Epidermal melanocyte (primary cell): Measurements from ENCODE around the gene ANO2.

Experiments
- DNase-seq: peaks from one replicate; pipeline ENCODE4 v3.0.0; 2011; ENCODE audit warnings: low spot score; ENCODE audit not compliant: insufficient read length

Gene ANO2

GRCh38 chr12:5733916-5734315 is 211.1 kb downstream of the ANO2 start:
- no peak for DNase-seq

- no peak for DNase-seq
Measured at GRCh38 chr12:5733136-5733755, 211.8 kb downstream of the ANO2 start.

- DNase-seq: no peak
Measured at GRCh38 chr12:5730962-5731361, 214.1 kb downstream of the ANO2 start.

GRCh38 chr12:5723711-5724252 is 221.3 kb downstream of the ANO2 start:
- DNase-seq: no peak

- no peak for DNase-seq
Measured at GRCh38 chr12:5723071-5723470, 222.0 kb downstream of the ANO2 start.

DNA sequence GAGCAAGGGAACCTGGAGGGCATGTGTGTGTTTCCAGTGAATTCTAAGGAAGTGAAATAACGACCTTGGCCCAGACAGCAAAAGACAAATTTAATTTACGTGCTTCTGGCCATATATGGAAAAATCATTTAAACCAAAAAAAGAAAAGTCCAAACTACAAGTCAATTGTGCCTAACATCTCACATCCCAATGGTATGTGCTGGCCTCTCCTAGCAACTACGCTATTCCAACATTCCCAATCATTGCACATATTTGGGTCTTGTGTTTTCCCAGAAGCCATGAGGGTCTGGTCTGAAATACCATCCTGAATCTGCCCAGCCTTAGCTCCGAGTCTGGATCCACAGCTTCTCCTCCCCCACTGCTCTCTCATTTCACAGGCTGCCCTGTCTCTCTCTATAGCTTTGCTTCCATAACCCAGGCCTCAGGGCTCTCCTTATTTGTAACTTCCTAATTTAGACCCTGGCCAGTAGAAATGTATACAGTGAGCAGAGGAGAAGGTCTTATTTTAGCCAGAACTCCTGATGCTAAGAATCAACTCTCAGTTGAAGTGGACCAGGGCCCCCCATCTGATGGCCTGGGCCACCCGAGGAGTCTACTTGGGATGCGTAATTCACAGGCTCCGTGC is 224.6 kb downstream of the ANO2 start:
- DNase-seq: no peak

DNA sequence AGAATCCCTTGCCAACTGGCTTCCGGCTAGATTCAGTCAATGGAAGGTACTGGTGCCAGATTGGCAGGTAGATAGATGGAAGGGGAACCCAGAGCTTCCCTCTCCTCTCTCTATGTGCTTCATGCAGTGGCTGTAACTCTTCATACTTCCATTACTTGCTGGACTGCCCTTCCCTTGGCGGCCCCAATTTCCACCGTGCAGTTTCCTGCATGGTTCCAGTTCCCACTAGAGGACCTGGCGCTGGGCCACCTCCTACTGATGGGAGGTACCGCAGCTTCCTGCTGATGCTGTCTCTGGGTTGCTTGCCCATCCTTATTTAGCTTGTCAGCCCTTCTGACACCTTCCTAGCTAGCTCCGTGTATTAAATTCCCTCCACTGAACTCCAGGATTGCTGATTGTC is 226.4 kb downstream of the ANO2 start:
- no peak for DNase-seq

- no peak for DNase-seq
Measured at GRCh38 chr12:5718073-5718472, 227.0 kb downstream of the ANO2 start.

DNA sequence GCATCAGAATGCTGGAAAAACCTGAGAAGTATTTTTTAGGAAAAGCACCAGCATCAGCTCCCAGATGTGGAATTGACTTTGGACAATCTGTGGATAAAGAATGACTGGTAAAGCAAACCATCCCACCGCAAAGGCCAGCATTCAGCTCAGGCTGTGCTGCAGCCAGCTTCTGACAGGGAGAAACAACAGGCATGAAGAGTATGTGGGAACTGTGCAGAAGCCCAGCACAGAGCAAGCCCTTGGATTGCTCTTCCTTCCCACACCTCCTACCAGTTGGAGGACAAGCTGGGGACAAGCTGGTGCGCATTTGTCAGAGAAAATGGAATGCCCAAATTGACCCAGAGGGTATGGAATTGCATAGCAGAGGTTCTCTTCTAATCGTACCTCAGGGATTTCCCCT is 228.1 kb downstream of the ANO2 start:
- no peak for DNase-seq

DNA sequence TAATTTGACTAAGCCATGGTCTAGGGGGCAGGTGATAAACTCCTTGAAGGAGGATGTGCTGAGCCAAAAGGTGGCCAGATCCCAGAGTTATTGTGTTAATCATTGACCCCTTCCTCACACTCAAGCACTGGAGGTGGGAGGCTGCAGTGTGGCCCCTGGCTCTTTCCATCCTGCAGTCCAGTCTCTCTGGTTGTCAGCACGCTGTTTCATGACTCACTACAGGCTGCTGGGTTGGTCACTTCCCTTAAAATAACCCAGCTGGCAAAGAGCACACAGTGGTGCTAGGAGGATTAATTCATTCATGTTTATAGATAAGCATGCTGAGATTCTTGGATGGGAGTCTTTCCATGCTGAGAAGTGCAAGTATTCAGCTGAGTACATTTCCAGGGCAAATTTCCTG is 228.9 kb downstream of the ANO2 start:
- DNase-seq: no peak

DNA sequence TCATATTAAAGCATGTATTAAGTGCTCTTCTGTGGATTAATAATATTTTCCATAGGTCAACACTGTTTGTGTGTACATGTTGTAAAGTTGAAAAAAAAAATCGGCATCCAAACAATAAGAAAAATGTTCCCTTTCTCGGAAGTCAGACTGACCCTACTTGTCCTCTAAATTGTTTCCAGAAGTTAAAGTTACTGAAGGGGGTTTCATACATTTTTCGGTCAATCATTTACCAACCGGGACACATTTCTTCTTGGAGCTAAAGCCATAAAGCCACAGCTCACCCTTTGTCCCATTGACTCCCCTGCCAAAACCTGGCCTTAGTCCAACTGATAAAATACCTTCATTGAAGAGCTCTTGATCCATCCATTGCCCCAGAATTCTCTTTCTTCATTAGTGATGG is 230.0 kb downstream of the ANO2 start:
- DNase-seq: no peak

DNA sequence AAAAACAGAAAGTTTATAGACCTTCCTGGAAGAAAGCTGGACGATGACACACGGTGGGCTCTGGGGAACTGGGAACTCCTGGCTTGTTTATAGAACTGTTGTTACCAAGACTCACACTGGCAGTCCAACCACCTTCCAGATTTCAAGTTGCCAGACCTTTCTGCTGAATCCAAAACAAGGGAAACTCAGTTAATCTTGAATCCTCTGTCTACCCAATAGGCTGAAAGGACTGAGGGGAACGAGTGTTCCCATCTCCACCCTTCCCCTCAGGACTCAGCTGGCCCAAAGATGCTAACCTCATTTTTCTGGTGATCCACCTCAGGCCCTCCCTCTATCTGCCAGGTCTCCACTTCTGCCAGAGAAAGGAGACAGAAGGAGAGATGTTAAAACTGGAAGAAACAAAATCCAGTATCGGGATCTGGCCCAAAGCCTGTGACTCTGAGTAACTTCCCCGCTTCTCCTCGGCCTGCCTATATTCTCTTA is 231.4 kb downstream of the ANO2 start:
- no peak for DNase-seq

DNA sequence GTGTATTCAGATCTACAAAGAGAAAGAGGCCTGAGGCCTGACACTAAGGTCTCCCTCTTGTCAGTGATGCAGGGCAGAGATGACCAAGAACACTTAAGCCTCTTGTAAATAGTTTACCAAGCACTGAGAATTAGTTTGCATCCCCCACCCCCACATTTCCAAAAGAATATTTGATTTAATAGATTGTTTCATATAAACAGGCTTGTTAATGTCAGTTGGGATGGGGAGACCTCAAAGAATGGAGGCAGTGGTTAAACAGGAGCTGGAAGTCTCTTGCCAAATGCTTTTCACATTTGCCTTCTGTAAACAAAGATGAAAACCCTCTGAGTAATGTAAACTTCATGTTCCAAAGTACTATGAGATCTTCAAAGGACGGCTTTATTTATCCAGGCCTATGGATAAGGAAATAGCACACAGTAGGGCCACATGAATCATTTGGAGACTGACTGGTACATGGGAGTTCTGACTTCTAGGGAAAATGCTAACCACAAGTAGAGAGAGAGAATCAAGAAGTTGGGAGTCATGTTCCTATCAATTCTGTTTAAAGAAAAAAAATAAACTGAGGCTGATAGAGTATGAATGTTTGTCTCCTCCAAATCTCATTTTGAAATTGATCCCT is 234.7 kb downstream of the ANO2 start:
- no peak for DNase-seq

DNA sequence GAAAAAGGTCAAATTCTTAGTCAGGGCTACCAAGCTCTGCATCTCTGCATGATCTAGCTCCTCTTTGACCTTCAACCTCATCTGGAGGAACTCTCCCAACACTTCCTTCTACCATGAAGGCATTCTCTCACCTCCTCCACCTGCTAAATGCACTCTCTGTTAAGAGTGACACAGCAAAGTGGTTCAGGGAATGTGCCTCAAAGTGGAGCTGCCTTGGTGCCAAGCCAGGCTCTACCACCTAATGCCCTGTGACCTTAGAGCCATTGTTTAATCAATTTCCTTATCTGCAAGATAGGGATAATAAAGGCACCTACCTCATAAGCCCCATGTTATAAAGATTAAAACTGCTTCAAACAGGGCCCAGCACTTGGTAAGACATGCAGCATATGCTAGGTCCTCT is 236.7 kb downstream of the ANO2 start:
- no peak for DNase-seq

- DNase-seq: no peak
Measured at GRCh38 chr12:5706247-5706646, 238.8 kb downstream of the ANO2 start.

DNA sequence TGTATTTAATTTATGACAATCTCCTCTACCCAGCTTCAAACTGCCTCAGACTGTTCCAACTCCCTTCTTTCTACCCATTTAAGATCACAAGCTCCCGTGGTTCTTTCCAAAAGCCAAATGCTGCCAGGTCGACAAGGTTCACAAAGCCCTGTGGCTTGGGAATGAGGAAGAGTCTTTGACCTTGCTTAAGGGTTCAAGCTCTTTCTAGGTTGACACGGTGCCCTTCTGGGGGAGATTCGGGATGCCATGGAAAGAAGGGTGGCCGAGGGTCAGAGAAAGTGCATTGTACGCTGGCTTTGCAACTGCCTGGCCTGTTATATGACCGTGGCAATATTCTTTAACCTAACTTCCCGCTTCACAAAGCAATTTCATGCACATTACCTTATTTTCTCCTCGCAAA is 239.3 kb downstream of the ANO2 start:
- no peak for DNase-seq

- no peak for DNase-seq
Measured at GRCh38 chr12:5694759-5695409, 250.2 kb downstream of the ANO2 start.

GRCh38 chr12:5692850-5693249 is 252.2 kb downstream of the ANO2 start:
- DNase-seq: no peak

DNA sequence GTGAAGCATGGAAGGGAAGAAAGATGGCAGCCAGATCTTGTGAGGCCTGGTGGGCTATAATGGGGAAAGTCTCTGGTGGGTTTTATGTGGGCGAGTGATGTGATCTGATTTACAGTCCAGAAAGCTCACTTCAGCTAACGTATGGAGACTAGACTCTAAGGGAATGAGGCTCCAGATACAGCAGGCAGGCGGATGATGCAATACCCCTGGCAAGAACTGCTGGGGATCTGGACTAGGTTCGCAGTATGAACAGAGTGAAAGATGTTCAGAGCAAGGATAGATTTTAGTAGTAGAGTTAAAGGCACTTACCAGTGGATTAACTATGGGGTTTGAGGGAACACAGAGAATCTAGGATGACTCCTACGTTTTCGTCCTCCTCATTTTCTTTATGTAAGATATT is 253.1 kb downstream of the ANO2 start:
- DNase-seq: no peak

DNA sequence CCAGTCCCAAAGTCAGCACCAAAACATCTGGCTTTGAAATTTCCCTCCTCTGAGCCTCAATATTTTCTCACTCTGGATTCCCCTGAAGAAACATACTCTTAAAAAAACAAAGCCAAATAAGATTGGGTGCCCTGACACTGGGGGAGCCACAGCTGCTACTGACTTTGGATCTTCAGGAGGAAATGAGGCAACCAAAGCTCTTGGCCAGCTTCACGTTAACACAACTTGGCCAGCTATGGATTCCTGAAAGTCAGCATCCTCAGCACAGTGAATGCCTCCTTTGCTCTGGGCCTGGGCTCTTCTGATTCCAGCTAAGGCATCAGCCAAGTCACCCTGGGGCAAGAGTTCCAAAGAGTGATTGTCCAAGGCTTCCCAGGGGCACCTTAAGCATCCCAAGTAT is 254.8 kb downstream of the ANO2 start:
- no peak for DNase-seq

GRCh38 chr12:5689773-5690172 is 255.3 kb downstream of the ANO2 start:
- no peak for DNase-seq

- DNase-seq: no peak
Measured at GRCh38 chr12:5688226-5688625, 256.8 kb downstream of the ANO2 start.
